Posterior vena cava (tissue), 2 donors: ENCODE data around the gene TTLL3. TPM values are rescaled to one million over a fixed set of nuclear protein-coding genes. Genes with fewer than 3 reads are reported as not detected.
"Not testable (repeated sequence)": the region's sequence is repeated elsewhere in the genome, so short reads cannot be mapped to it uniquely, and the experiment has no call there.

Source experiments
- DNase-seq: peaks from one replicate; pipeline ENCODE4 v3.0.0-alpha.2; 2020; ENCODE audit warnings: low spot score
- intact Hi-C, 2 donors: fragments of 100-400 bp; cut with DNase I; formaldehyde crosslinking; loops; one replicate each; pipeline versions ENCODE4 v1.14.1 to v1.14.2; 2022 to 2023
- total RNA-seq, 2 donors: library from RNA; stranded (reverse); fragmentation: NEBNext Ultra II Directional; extraction: Animal tissue kit (Norgen Biotek cat#: 25700); gene quantifications; one replicate each; pipeline ENCODE4 v1.2.1, GENCODE V29; 2021
- donor health status: DM: yes; HTN: yes; CAD: no.
- donor health status: DM: yes; HTN: yes; CAD: no.

TTLL3 gene
- total RNA-seq, 2 donors from 2014 or later: 24.9 to 44.4 TPM

- DNase-seq: peak; percentile 46
- intact Hi-C loops: no loop called here
These were observed 16.9 kb downstream of the TTLL3 start for GRCh38 chr3:9826815-9827573.

GRCh38 chr3:9828801-9829755 lies 19.0 kb downstream of the TTLL3 start:
- peak; percentile 72 for DNase-seq
- intact Hi-C loops: no loop called here

GRCh38 chr3:9831253-9831652 lies 21.2 kb downstream of the TTLL3 start:
- no peak for DNase-seq
- intact Hi-C loops: no loop called here

- peak; percentile 75 for DNase-seq
- intact Hi-C loops: no loop called here
These were observed 23.0 kb downstream of the TTLL3 start for GRCh38 chr3:9833078-9833477.

GRCh38 chr3:9834520-9835380 lies 24.7 kb downstream of the TTLL3 start:
- DNase-seq: peak; percentile 76
- intact Hi-C loops: no loop called here

- peak; percentile 69 for DNase-seq
- intact Hi-C loops: no loop called here
These were observed 27.9 kb downstream of the TTLL3 start for GRCh38 chr3:9837701-9838582.

- DNase-seq: no peak
- intact Hi-C loops: no loop called here
These were observed 28.8 kb downstream of the TTLL3 start for GRCh38 chr3:9838856-9839255.

- intact Hi-C loops: loop anchor here in 1 of 2 donors (5.0 kb wide), 1 partner anchor 76 kb away; the partner anchor contains the start of gene IL17RC
- no peak for DNase-seq
These were observed 31.0 kb downstream of the TTLL3 start for GRCh38 chr3:9841015-9841414.

- peak; percentile 100 for DNase-seq
- intact Hi-C loops: loop anchor here in 1 of 2 donors (5.0 kb wide), 1 partner anchor 73 kb away; the partner anchor contains the start of gene IL17RC
These were observed 33.8 kb downstream of the TTLL3 start, which contains the start of gene RPUSD3 for GRCh38 chr3:9843715-9844438. Gene RPUSD3, minus strand, starts transcription at chr3:9844008. Its CDS starts 18 bp downstream, at chr3:9843990.

- intact Hi-C loops: loop anchor here in 1 of 2 donors (5.0 kb wide), 1 partner anchor 66 kb away; no protein-coding TSS in a partner anchor
- peak; percentile 74 for DNase-seq
These were observed 36.2 kb downstream of the TTLL3 start for GRCh38 chr3:9846231-9846630.

- peak; percentile 78 for DNase-seq
- intact Hi-C loops: loop anchor here in 1 of 2 donors (5.0 kb wide), 1 partner anchor 65 kb away; no protein-coding TSS in a partner anchor
These were observed 36.9 kb downstream of the TTLL3 start for GRCh38 chr3:9846931-9847488.

GRCh38 chr3:9847870-9848269 lies 37.8 kb downstream of the TTLL3 start:
- DNase-seq: not testable (repeated sequence)
- intact Hi-C loops: loop anchor here in 1 of 2 donors (5.0 kb wide), 1 partner anchor 64 kb away; no protein-coding TSS in a partner anchor

- not testable (repeated sequence) for DNase-seq
- intact Hi-C loops: loop anchor here in 1 of 2 donors (5.0 kb wide), 1 partner anchor 63 kb away; no protein-coding TSS in a partner anchor
These were observed 38.8 kb downstream of the TTLL3 start for GRCh38 chr3:9848860-9849259.

- DNase-seq, intact Hi-C loops: not testable (repeated sequence)
These were observed 41.3 kb downstream of the TTLL3 start for GRCh38 chr3:9851383-9851782.

GRCh38 chr3:9851926-9852325 lies 41.9 kb downstream of the TTLL3 start:
- DNase-seq, intact Hi-C loops: not testable (repeated sequence)

GRCh38 chr3:9852528-9852927 lies 42.5 kb downstream of the TTLL3 start:
- intact Hi-C loops: no loop called here

More at GRCh38 chr3:9852528-9852927, 42.5 kb downstream of the TTLL3 start:
- peak; percentile 60 for DNase-seq
